K562 (cell line): Measurements from ENCODE around the gene NTRK1. TPM values are rescaled to one million over a fixed set of nuclear protein-coding genes. Genes with fewer than 3 reads are reported as not detected.

Experiments used
- ATF7 ChIP-seq: fragments of 450-650 bp; IDR thresholded peaks from 2 replicates; pipeline ENCODE4 v1.7.1; 2014; ENCODE audit warnings: mild to moderate bottlenecking, moderate library complexity
- CREM ChIP-seq: IDR thresholded peaks from 2 replicates; pipeline ENCODE4 v1.6.1; 2014; ENCODE audit warnings: antibody characterized with exemption, low read depth
- FOSL1 ChIP-seq: fragments of 200-800 bp; sonication (Bioruptor generic); conservative IDR thresholded peaks from 2 replicates; pipeline ENCODE4 v1.6.1; 2016; ENCODE audit warnings: missing genetic modification characterization, missing compliant biosample characterization
- ILF3 ChIP-seq: fragments of 450-650 bp; IDR thresholded peaks from 2 replicates; pipeline ENCODE4 v1.6.1; 2018; ENCODE audit warnings: antibody characterized with exemption, mild to moderate bottlenecking, moderate library complexity, borderline replicate concordance
- NR2C1 ChIP-seq, 2 experiments: fragments of 450-650 bp; IDR thresholded peaks; 2 replicates each; pipeline ENCODE4 v1.6.1; 2017; ENCODE audit warnings: mild to moderate bottlenecking in 2 of 2, antibody characterized with exemption in 1 of 2, inconsistent platforms in 1 of 2, missing compliant biosample characterization in 1 of 2, missing genetic modification characterization in 1 of 2
- PTRF ChIP-seq: fragments of 450-650 bp; IDR thresholded peaks from 2 replicates; pipeline ENCODE4 v1.6.1; 2016; ENCODE audit warnings: mild to moderate bottlenecking, missing genetic modification characterization, missing compliant biosample characterization
- PYGO2 ChIP-seq: fragments of 450-650 bp; IDR thresholded peaks from 2 replicates; pipeline ENCODE4 v1.6.1; 2016; ENCODE audit warnings: mild to moderate bottlenecking, missing genetic modification characterization, moderate library complexity, missing compliant biosample characterization
- SMC3 ChIP-seq: conservative IDR thresholded peaks from 2 replicates; pipeline ENCODE4 v1.6.1; 2011; ENCODE audit warnings: low read depth, low read length, improper control_type of control experiment; ENCODE audit not compliant: insufficient read depth
- TAF1 ChIP-seq: IDR thresholded peaks from 2 replicates; pipeline ENCODE4 v1.6.1; 2011; ENCODE audit warnings: mild to moderate bottlenecking, low read length, moderate library complexity; ENCODE audit not compliant: insufficient read depth, control insufficient read depth, severe bottlenecking; ENCODE audit errors: extremely low read depth
- ZFP30 ChIP-seq: fragments of 250-450 bp; sonication (Bioruptor Pico); IDR thresholded peaks from 2 replicates; pipeline ENCODE4 v1.8.0; 2022; ENCODE audit warnings: moderate library complexity, mild to moderate bottlenecking, inconsistent platforms, borderline replicate concordance
- ZNF507 ChIP-seq: conservative IDR thresholded peaks from 2 replicates; pipeline ENCODE4 v1.6.1; 2017; ENCODE audit warnings: missing genetic modification characterization, missing compliant biosample characterization
- ZNF785 ChIP-seq: fragments of 250-450 bp; sonication (Bioruptor Pico); IDR thresholded peaks from 2 replicates; pipeline ENCODE4 v1.4.0; 2020; ENCODE audit warnings: mild to moderate bottlenecking
- polyA plus RNA-seq, 8 experiments: library from polyadenylated mRNA; depleted of rRNA in 4 of 8; stranded (reverse) in 5 of 8; unstranded in 3 of 8; fragments of >200 nt; fragmentation: Nextera tagmentation in 2 of 8; fragmentation: Illumina TruSeq in 1 of 8; extraction: Ambion mirVana in 2 of 8; extraction: Trizol in 1 of 8; gene quantifications; 2 replicates each; pipeline versions ENCODE4 v1.2.1 to v1.2.3, GENCODE V29; 2011 to 2014; ENCODE audit warnings: inconsistent platforms in 1 of 8, missing spikeins in 1 of 8
- total RNA-seq, 7 experiments: library from RNA; depleted of rRNA in 6 of 7; stranded (reverse); fragments of >200 nt in 6 of 7; fragmentation: Illumina TruSeq in 2 of 7; extraction: Trizol in 2 of 7; gene quantifications; 2 replicates each; pipeline versions ENCODE4 v1.2.1 to v1.2.3, GENCODE V29; 2011 to 2021; ENCODE audit warnings: low replicate concordance in 1 of 7
- TF ChIP-seq, protein P1 (sequence below): fragments of 450-650 bp; conservative IDR thresholded peaks from 2 replicates; pipeline ENCODE4 v1.6.1; 2016; ENCODE audit warnings: missing genetic modification characterization, low read depth, mild to moderate bottlenecking, control low read depth, missing compliant biosample characterization
- TF ChIP-seq, protein P2 (sequence below): fragments of 450-650 bp; IDR thresholded peaks from 2 replicates; pipeline ENCODE4 v1.6.1; 2016; ENCODE audit warnings: mild to moderate bottlenecking, moderate library complexity

NTRK1 gene
- total and polyA plus RNA-seq, 9 of the 15 experiments (the other 6 are each of a cell fraction or from before 2014, with no cell fraction given), result 0.46 to 30.0 (median 7.9) TPM

DNA sequence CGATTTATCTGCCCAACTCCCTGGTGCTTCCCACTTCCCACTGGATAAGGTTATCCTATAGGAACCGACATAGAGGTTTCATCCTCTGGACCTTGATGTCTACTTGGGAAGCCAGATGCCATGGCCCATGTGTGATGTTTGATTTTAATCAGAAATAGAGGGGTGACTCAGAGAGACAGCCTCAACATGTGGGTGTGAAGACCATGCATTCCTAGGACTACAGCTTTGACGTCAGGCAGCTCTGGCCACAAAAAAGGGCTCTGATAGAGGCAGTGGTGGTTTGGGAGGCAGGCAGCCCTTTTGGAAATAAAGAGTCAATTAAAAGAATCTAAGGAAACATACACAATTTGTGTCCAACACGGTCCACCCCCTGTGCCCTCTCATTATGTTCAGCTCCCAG, 38.9 kb upstream of the NTRK1 start (continued):
- TF ChIP-seq NR2C1 (IDR thresholded peaks at IDR 0.05), result no peak
- no peak for TF ChIP-seq NR2C1 (tag; IDR thresholded peaks at IDR 0.05)
- TF ChIP-seq, protein P1, sequence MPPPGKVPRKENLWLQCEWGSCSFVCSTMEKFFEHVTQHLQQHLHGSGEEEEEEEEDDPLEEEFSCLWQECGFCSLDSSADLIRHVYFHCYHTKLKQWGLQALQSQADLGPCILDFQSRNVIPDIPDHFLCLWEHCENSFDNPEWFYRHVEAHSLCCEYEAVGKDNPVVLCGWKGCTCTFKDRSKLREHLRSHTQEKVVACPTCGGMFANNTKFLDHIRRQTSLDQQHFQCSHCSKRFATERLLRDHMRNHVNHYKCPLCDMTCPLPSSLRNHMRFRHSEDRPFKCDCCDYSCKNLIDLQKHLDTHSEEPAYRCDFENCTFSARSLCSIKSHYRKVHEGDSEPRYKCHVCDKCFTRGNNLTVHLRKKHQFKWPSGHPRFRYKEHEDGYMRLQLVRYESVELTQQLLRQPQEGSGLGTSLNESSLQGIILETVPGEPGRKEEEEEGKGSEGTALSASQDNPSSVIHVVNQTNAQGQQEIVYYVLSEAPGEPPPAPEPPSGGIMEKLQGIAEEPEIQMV (tag), result no peak
- TF ChIP-seq FOSL1 (tag), result peak; percentile 45; the same call in 1 of the 2 replicates
- TF ChIP-seq ILF3, result no peak
- TF ChIP-seq, protein P2, sequence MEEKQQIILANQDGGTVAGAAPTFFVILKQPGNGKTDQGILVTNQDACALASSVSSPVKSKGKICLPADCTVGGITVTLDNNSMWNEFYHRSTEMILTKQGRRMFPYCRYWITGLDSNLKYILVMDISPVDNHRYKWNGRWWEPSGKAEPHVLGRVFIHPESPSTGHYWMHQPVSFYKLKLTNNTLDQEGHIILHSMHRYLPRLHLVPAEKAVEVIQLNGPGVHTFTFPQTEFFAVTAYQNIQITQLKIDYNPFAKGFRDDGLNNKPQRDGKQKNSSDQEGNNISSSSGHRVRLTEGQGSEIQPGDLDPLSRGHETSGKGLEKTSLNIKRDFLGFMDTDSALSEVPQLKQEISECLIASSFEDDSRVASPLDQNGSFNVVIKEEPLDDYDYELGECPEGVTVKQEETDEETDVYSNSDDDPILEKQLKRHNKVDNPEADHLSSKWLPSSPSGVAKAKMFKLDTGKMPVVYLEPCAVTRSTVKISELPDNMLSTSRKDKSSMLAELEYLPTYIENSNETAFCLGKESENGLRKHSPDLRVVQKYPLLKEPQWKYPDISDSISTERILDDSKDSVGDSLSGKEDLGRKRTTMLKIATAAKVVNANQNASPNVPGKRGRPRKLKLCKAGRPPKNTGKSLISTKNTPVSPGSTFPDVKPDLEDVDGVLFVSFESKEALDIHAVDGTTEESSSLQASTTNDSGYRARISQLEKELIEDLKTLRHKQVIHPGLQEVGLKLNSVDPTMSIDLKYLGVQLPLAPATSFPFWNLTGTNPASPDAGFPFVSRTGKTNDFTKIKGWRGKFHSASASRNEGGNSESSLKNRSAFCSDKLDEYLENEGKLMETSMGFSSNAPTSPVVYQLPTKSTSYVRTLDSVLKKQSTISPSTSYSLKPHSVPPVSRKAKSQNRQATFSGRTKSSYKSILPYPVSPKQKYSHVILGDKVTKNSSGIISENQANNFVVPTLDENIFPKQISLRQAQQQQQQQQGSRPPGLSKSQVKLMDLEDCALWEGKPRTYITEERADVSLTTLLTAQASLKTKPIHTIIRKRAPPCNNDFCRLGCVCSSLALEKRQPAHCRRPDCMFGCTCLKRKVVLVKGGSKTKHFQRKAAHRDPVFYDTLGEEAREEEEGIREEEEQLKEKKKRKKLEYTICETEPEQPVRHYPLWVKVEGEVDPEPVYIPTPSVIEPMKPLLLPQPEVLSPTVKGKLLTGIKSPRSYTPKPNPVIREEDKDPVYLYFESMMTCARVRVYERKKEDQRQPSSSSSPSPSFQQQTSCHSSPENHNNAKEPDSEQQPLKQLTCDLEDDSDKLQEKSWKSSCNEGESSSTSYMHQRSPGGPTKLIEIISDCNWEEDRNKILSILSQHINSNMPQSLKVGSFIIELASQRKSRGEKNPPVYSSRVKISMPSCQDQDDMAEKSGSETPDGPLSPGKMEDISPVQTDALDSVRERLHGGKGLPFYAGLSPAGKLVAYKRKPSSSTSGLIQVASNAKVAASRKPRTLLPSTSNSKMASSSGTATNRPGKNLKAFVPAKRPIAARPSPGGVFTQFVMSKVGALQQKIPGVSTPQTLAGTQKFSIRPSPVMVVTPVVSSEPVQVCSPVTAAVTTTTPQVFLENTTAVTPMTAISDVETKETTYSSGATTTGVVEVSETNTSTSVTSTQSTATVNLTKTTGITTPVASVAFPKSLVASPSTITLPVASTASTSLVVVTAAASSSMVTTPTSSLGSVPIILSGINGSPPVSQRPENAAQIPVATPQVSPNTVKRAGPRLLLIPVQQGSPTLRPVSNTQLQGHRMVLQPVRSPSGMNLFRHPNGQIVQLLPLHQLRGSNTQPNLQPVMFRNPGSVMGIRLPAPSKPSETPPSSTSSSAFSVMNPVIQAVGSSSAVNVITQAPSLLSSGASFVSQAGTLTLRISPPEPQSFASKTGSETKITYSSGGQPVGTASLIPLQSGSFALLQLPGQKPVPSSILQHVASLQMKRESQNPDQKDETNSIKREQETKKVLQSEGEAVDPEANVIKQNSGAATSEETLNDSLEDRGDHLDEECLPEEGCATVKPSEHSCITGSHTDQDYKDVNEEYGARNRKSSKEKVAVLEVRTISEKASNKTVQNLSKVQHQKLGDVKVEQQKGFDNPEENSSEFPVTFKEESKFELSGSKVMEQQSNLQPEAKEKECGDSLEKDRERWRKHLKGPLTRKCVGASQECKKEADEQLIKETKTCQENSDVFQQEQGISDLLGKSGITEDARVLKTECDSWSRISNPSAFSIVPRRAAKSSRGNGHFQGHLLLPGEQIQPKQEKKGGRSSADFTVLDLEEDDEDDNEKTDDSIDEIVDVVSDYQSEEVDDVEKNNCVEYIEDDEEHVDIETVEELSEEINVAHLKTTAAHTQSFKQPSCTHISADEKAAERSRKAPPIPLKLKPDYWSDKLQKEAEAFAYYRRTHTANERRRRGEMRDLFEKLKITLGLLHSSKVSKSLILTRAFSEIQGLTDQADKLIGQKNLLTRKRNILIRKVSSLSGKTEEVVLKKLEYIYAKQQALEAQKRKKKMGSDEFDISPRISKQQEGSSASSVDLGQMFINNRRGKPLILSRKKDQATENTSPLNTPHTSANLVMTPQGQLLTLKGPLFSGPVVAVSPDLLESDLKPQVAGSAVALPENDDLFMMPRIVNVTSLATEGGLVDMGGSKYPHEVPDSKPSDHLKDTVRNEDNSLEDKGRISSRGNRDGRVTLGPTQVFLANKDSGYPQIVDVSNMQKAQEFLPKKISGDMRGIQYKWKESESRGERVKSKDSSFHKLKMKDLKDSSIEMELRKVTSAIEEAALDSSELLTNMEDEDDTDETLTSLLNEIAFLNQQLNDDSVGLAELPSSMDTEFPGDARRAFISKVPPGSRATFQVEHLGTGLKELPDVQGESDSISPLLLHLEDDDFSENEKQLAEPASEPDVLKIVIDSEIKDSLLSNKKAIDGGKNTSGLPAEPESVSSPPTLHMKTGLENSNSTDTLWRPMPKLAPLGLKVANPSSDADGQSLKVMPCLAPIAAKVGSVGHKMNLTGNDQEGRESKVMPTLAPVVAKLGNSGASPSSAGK, result 0 out of 2 replicates have a peak, but pooled peaks have one; percentile 35
- TF ChIP-seq ATF7, result no peak
- no peak for TF ChIP-seq ZNF785 (CRISPR knock-in tag)
- TF ChIP-seq TAF1, result no peak
- TF ChIP-seq CREM, result peak; percentile 69
- no peak for TF ChIP-seq ZNF507 (tag)
- no peak for TF ChIP-seq ZFP30 (CRISPR knock-in tag)
- TF ChIP-seq PTRF (tag), result no peak
- no peak for TF ChIP-seq PYGO2 (tag)
- no peak for TF ChIP-seq SMC3
